ENCODE data around the gene ITPK1. TPM values are rescaled to one million over a fixed set of nuclear protein-coding genes. Genes with fewer than 3 reads are reported as not detected.

ITPK1 gene
- total RNA-seq, 1 experiment from 2014 or later: 133 TPM

DNA sequence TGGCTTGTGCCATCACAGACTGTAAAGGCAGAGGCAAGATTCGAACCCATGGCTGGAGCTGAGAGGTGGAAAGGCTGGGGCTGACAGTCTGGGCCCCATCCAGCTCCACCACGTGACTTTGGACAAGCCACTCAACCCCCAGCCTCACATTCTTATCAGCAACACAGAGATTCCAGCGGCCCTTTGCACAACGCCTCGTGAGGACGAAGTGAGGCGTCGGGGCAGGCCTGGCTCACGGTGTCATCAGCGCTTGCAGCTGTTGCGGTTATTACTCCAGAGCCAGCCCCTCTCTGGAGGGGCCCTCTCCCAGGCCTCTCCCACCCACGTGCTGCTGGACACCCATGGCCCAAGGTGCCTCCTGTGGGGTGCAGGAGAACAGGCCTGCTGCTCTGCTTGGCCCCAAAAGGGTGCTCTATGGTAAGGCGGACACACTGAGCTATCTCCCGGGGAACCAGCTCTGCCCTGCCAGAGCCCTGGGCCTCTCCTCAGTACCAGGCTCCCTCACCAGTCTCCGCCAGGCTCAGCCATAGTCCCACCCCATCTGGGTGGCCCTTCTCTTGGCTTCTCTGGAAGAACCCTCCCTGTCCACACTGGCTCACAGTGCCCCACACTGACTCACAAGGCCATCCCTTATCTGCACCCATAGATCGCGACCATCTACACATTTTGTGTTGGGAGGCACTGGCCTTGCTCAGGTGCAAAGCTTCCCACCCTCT, 171.7 kb downstream of the ITPK1 start:
- CTCF ChIA-PET: interaction anchor here (0.6 to 1.3 kb wide), 4 partner anchors 7 to 694 kb away, joined by 3 to 7 read pairs (median 4); no protein-coding TSS in a partner anchor
- peaks cover 57% of the 10 kb centered on the region for H3K36me3 Mint-ChIP-seq (ENCODE audit: insufficient read depth, unreplicated experiment)
- TF ChIP-seq, protein P1, sequence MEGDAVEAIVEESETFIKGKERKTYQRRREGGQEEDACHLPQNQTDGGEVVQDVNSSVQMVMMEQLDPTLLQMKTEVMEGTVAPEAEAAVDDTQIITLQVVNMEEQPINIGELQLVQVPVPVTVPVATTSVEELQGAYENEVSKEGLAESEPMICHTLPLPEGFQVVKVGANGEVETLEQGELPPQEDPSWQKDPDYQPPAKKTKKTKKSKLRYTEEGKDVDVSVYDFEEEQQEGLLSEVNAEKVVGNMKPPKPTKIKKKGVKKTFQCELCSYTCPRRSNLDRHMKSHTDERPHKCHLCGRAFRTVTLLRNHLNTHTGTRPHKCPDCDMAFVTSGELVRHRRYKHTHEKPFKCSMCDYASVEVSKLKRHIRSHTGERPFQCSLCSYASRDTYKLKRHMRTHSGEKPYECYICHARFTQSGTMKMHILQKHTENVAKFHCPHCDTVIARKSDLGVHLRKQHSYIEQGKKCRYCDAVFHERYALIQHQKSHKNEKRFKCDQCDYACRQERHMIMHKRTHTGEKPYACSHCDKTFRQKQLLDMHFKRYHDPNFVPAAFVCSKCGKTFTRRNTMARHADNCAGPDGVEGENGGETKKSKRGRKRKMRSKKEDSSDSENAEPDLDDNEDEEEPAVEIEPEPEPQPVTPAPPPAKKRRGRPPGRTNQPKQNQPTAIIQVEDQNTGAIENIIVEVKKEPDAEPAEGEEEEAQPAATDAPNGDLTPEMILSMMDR (IDR thresholded peaks at IDR 0.05; ENCODE audit: unreplicated experiment): no peak
- POLR2A ChIA-PET: interaction anchor here (1.6 kb wide), 1 partner anchor 169 kb away, joined by 3 read pairs; no protein-coding TSS in a partner anchor
- DNase-seq (ENCODE audit: unreplicated experiment): no peak
- intact Hi-C loops (cut with micrococcal nuclease): no loop called here
- H3K4me3 Mint-ChIP-seq (ENCODE audit: unreplicated experiment): no peak overlapping the region
- H3K9me3 Mint-ChIP-seq (ENCODE audit: unreplicated experiment): no peaks in the 10 kb centered on the region
- H3K27me3 Mint-ChIP-seq (ENCODE audit: insufficient read depth, unreplicated experiment): no peaks in the 10 kb centered on the region
- BruUV-seq (replicated peaks): no TSS peak
- H3K27ac Mint-ChIP-seq (ENCODE audit: low read depth, unreplicated experiment): no peak overlapping the region
- H3K4me1 Mint-ChIP-seq (ENCODE audit: insufficient read depth, unreplicated experiment): peaks cover 17% of the 10 kb centered on the region

DNA sequence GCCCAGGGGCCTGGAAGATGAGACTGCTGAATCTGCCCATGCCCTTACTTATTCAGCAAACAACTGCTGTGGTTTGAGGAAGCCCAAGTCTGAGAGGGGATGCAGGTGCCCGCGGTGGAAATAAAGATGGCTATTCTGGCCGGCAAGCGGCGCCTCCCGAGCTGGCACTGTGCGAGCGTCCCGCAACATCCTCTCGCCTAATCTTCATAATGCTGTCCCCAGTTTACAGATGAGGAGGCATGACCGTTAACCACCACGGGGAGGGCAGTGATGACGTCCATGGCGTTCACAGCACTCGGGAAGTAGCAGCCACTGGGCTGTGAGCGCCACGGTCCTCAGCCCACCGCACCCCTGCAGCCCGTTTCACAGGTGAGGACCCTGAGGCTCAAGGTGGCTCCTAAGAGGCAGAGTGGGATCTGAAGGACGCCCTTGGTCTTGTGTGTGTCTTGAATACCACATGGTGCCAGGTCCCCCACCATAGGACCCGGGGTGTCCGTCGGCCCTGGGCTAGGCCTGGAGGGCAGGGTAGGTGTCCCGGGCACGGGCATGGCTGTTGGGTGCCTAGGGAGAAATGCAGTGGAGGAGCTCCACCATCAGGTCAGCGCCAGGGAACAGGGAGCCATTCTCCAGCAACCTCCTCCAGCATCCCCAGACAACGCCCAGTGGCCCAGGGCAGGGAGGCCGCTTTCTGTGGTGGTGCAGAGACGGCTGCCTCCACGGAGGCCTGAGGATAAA, 172.6 kb downstream of the ITPK1 start:
- Mint-ChIP-seq H3K36me3 (ENCODE audit: insufficient read depth, unreplicated experiment) (peaks cover 49% of the 10 kb centered on the region), H3K4me3 (ENCODE audit: unreplicated experiment) (no peak overlapping the region), H3K9me3 (ENCODE audit: unreplicated experiment) (no peaks in the 10 kb centered on the region), H3K27me3 (ENCODE audit: insufficient read depth, unreplicated experiment) (no peaks in the 10 kb centered on the region), H3K27ac (ENCODE audit: low read depth, unreplicated experiment) (no peak overlapping the region), H3K4me1 (ENCODE audit: insufficient read depth, unreplicated experiment) (peaks cover 17% of the 10 kb centered on the region)
- no peak for DNase-seq (ENCODE audit: unreplicated experiment)
- intact Hi-C loops (cut with micrococcal nuclease): no loop called here
- CTCF ChIA-PET: interaction anchor here (0.6 to 1.2 kb wide), 4 partner anchors 8 to 236 kb away, joined by 3 to 4 read pairs (median 4); no protein-coding TSS in a partner anchor
- TF ChIP-seq, protein P1 (IDR thresholded peaks at IDR 0.05; ENCODE audit: unreplicated experiment): no peak
- POLR2A ChIA-PET: no interaction called here
- BruUV-seq (replicated peaks): no TSS peak

DNA sequence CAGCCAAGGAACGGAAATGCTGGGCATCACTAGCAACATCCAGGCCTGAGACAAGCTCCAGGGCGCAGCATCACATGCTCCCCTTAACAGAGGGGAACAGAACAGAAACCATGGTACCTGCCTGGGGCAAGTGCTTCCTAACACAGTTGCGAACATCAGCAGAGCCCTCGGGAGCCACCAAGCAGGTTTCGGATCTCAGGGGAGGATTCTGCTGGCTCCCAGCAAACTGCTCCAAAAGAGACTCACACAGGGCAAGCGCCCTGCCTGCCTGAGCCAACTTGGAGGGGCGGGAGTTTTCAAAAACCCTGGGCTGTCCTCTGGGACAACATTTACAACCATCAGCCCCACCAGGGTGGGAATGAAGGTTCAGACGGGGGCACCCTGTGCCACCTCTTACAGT, 173.1 kb downstream of the ITPK1 start:
- TF ChIP-seq, protein P1 (IDR thresholded peaks at IDR 0.05; ENCODE audit: unreplicated experiment): no peak
- CTCF ChIA-PET: interaction anchor here (0.5 kb wide), 1 partner anchor 238 kb away, joined by 6 read pairs; no protein-coding TSS in a partner anchor
- no peaks in the 10 kb centered on the region for H3K9me3 Mint-ChIP-seq (ENCODE audit: unreplicated experiment)

GRCh38 chr14:92942136-92942535, 173.6 kb downstream of the ITPK1 start:
- H3K36me3 Mint-ChIP-seq (ENCODE audit: insufficient read depth, unreplicated experiment): peaks cover 40% of the 10 kb centered on the region

More for the DNA sequence above, 173.1 kb downstream of the ITPK1 start:
- no peaks in the 10 kb centered on the region for H3K27me3 Mint-ChIP-seq (ENCODE audit: insufficient read depth, unreplicated experiment)
- no peak for DNase-seq (ENCODE audit: unreplicated experiment)
- no peak overlapping the region for H3K27ac Mint-ChIP-seq (ENCODE audit: low read depth, unreplicated experiment)
- intact Hi-C loops (cut with micrococcal nuclease): no loop called here
- H3K4me1 Mint-ChIP-seq (ENCODE audit: insufficient read depth, unreplicated experiment): peaks cover 17% of the 10 kb centered on the region
- BruUV-seq (replicated peaks): no TSS peak
- H3K4me3 Mint-ChIP-seq (ENCODE audit: unreplicated experiment): no peak overlapping the region
- H3K36me3 Mint-ChIP-seq (ENCODE audit: insufficient read depth, unreplicated experiment): peaks cover 44% of the 10 kb centered on the region
- POLR2A ChIA-PET: no interaction called here

More at GRCh38 chr14:92942136-92942535, 173.6 kb downstream of the ITPK1 start:
- Mint-ChIP-seq H3K4me1 (ENCODE audit: insufficient read depth, unreplicated experiment) (peaks cover 17% of the 10 kb centered on the region), H3K27ac (ENCODE audit: low read depth, unreplicated experiment) (no peak overlapping the region), H3K4me3 (ENCODE audit: unreplicated experiment) (no peak overlapping the region), H3K27me3 (ENCODE audit: insufficient read depth, unreplicated experiment) (no peaks in the 10 kb centered on the region), H3K9me3 (ENCODE audit: unreplicated experiment) (no peaks in the 10 kb centered on the region)
- DNase-seq (ENCODE audit: unreplicated experiment): no peak
- ChIA-PET POLR2A (no interaction called here), CTCF (interaction anchor here (0.5 kb wide), 1 partner anchor 238 kb away, joined by 6 read pairs; no protein-coding TSS in a partner anchor)
- intact Hi-C loops (cut with micrococcal nuclease): no loop called here
- TF ChIP-seq, protein P1 (IDR thresholded peaks at IDR 0.05; ENCODE audit: unreplicated experiment): no peak
- no TSS peak for BruUV-seq (replicated peaks)

Measured in MCF 10A (cell line).